Measurements from ENCODE around the gene MRTFA.

DNA sequence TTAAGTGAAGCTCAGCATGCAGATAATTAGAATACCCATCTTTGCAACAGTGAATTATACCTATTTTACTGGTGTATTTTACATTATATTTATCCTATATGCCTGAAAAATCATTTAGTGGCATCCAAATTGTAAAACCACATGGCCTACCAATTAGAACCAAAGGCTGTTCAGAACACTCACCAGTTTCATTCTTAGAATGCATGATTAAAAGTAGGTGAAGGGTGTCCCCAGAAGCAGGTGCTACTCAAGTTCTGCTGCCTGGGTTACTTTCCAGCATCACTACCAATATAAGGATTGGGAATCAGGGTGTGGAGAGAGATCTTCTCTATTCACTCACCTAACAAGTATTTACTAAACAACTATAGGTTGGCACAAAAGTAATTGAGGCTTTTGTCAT lies 162.8 kb downstream of the MRTFA start:
- TF ChIP-seq, protein P1, sequence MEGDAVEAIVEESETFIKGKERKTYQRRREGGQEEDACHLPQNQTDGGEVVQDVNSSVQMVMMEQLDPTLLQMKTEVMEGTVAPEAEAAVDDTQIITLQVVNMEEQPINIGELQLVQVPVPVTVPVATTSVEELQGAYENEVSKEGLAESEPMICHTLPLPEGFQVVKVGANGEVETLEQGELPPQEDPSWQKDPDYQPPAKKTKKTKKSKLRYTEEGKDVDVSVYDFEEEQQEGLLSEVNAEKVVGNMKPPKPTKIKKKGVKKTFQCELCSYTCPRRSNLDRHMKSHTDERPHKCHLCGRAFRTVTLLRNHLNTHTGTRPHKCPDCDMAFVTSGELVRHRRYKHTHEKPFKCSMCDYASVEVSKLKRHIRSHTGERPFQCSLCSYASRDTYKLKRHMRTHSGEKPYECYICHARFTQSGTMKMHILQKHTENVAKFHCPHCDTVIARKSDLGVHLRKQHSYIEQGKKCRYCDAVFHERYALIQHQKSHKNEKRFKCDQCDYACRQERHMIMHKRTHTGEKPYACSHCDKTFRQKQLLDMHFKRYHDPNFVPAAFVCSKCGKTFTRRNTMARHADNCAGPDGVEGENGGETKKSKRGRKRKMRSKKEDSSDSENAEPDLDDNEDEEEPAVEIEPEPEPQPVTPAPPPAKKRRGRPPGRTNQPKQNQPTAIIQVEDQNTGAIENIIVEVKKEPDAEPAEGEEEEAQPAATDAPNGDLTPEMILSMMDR (IDR thresholded peaks at IDR 0.05), result no peak
- no peak for TF ChIP-seq POLR2A (IDR thresholded peaks at IDR 0.05)

Data from uterus (tissue), 2 donors.